ENCODE data around the gene NR1H2.

DNA sequence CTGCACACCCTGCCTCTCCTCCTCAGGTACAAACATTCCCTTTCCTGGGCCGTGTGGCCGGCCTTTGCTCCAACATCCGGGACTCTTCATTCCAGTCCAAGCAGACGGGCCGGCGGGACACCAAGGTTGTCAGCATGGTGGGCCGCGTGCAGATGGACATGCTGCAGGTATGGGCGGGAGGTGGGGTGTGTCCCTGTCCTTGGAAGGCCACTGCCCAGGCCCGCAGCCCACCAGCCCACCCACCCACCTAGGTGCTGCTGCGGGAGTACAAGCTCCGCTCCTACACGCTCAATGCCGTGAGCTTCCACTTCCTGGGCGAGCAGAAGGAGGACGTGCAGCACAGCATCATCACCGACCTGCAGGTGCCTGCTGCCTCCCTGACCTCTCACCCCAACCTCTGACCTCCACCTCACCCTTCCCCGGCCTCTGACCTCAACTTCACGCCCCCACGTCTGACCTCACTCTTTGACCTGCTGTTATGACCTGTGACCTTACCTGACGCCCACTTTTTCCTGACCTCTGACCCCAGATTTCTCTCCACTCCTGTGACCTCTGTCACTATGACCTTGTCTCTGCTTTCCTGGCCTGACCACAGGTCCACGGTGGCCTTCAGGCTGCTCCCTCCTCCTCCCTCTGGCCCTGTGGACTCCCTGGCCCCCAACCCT lies 30.0 kb downstream of the NR1H2 start:
- TF ChIP-seq, protein P1, sequence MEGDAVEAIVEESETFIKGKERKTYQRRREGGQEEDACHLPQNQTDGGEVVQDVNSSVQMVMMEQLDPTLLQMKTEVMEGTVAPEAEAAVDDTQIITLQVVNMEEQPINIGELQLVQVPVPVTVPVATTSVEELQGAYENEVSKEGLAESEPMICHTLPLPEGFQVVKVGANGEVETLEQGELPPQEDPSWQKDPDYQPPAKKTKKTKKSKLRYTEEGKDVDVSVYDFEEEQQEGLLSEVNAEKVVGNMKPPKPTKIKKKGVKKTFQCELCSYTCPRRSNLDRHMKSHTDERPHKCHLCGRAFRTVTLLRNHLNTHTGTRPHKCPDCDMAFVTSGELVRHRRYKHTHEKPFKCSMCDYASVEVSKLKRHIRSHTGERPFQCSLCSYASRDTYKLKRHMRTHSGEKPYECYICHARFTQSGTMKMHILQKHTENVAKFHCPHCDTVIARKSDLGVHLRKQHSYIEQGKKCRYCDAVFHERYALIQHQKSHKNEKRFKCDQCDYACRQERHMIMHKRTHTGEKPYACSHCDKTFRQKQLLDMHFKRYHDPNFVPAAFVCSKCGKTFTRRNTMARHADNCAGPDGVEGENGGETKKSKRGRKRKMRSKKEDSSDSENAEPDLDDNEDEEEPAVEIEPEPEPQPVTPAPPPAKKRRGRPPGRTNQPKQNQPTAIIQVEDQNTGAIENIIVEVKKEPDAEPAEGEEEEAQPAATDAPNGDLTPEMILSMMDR (IDR thresholded peaks at IDR 0.05; ENCODE audit: low read depth, low read length), result no peak
- no peak for TF ChIP-seq EZH2phosphoT487 (IDR thresholded peaks at IDR 0.05; ENCODE audit: low read depth)
